HL-60 (cell line): ENCODE results near the gene TADA2B.

Experiments
- DNase-seq, 2 experiments: peaks; one replicate each; pipeline ENCODE4 v3.0.0-alpha.2; 2010 to 2020; ENCODE audit warnings: low read depth in 1 of 2, low spot score in 1 of 2
- H3K27ac ChIP-seq: fragments of 250-450 bp; sonication (Bioruptor Pico); replicated peaks from 2 replicates; pipeline ENCODE4 v1.5.1; 2020; ENCODE audit warnings: mild to moderate bottlenecking, moderate library complexity
- H3K27me3 ChIP-seq: fragments of 250-450 bp; sonication (Bioruptor Pico); 2 replicates; pipeline ENCODE4 v1.5.1; 2021; ENCODE audit warnings: mild to moderate bottlenecking, moderate library complexity; ENCODE audit not compliant: insufficient read depth, poor library complexity, severe bottlenecking
- H3K4me3 ChIP-seq: replicated peaks from 2 replicates; pipeline ENCODE4 v1.5.1; 2011; ENCODE audit warnings: mild to moderate bottlenecking, control low read depth, low read length; ENCODE audit not compliant: insufficient read depth
- GABPA ChIP-seq: IDR thresholded peaks from 2 replicates; pipeline ENCODE4 v1.6.1; 2012; ENCODE audit warnings: low read depth
- POLR2AphosphoS5 ChIP-seq: IDR thresholded peaks from 2 replicates; pipeline ENCODE4 v1.6.1; 2012; ENCODE audit warnings: low read depth
- SPI1 ChIP-seq: IDR thresholded peaks from 2 replicates; pipeline ENCODE4 v1.6.1; 2012; ENCODE audit warnings: low read depth, mild to moderate bottlenecking, borderline replicate concordance
- TF ChIP-seq, protein P1 (sequence below): IDR thresholded peaks from 2 replicates; pipeline ENCODE4 v1.6.1; 2012; ENCODE audit warnings: low read depth; ENCODE audit not compliant: insufficient replicate concordance
- TF ChIP-seq, protein P2 (sequence below): IDR thresholded peaks from one replicate; pipeline ENCODE4 v1.5.1; 2011; ENCODE audit warnings: low read length, control low read depth, inconsistent platforms; ENCODE audit not compliant: insufficient read depth

The TADA2B gene

DNA sequence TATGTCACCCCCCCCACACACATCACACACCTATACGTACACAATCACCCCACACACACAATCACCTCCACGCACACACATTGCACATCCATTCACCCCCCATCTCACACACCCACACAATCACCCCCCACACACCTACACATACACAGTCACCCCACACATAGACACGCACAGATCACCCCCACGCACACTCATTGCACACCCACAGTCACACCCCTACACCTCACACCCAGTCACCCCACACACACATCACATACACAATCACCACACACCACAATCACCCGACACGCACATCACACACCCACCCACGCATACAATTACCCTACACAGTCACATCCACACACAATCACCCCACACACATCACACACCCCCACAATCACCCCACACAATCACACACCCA lies 15.9 kb upstream of the TADA2B start:
- Histone ChIP-seq H3K4me3 (no peak overlapping the region), H3K27me3 (no peaks in the 10 kb centered on the region), H3K27ac (no peak overlapping the region)
- TF ChIP-seq, protein P1, sequence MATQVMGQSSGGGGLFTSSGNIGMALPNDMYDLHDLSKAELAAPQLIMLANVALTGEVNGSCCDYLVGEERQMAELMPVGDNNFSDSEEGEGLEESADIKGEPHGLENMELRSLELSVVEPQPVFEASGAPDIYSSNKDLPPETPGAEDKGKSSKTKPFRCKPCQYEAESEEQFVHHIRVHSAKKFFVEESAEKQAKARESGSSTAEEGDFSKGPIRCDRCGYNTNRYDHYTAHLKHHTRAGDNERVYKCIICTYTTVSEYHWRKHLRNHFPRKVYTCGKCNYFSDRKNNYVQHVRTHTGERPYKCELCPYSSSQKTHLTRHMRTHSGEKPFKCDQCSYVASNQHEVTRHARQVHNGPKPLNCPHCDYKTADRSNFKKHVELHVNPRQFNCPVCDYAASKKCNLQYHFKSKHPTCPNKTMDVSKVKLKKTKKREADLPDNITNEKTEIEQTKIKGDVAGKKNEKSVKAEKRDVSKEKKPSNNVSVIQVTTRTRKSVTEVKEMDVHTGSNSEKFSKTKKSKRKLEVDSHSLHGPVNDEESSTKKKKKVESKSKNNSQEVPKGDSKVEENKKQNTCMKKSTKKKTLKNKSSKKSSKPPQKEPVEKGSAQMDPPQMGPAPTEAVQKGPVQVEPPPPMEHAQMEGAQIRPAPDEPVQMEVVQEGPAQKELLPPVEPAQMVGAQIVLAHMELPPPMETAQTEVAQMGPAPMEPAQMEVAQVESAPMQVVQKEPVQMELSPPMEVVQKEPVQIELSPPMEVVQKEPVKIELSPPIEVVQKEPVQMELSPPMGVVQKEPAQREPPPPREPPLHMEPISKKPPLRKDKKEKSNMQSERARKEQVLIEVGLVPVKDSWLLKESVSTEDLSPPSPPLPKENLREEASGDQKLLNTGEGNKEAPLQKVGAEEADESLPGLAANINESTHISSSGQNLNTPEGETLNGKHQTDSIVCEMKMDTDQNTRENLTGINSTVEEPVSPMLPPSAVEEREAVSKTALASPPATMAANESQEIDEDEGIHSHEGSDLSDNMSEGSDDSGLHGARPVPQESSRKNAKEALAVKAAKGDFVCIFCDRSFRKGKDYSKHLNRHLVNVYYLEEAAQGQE, result no peak
- no peak for TF ChIP-seq GABPA
- TF ChIP-seq POLR2AphosphoS5, result no peak
- TF ChIP-seq, protein P2, sequence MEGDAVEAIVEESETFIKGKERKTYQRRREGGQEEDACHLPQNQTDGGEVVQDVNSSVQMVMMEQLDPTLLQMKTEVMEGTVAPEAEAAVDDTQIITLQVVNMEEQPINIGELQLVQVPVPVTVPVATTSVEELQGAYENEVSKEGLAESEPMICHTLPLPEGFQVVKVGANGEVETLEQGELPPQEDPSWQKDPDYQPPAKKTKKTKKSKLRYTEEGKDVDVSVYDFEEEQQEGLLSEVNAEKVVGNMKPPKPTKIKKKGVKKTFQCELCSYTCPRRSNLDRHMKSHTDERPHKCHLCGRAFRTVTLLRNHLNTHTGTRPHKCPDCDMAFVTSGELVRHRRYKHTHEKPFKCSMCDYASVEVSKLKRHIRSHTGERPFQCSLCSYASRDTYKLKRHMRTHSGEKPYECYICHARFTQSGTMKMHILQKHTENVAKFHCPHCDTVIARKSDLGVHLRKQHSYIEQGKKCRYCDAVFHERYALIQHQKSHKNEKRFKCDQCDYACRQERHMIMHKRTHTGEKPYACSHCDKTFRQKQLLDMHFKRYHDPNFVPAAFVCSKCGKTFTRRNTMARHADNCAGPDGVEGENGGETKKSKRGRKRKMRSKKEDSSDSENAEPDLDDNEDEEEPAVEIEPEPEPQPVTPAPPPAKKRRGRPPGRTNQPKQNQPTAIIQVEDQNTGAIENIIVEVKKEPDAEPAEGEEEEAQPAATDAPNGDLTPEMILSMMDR, result no peak
- no peak for TF ChIP-seq SPI1
- DNase-seq, result no peak

DNA sequence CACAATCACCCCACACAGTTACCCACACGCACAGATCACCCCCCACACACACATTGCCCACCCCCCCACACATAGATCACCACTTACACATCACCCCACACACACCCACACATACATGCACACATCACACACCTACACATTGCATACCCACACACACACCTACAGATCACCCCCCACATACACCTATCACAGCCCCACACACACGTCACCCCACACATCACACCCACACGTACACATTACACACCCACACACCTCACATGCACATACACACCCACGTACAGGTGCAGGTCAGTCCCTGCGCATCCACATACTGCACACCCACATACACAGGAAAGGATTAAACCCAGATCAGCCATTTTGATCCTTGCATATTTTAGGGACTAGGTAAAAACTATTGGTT lies 15.3 kb upstream of the TADA2B start:
- no peak for DNase-seq
- H3K4me3 ChIP-seq, result no peak overlapping the region
- no peaks in the 10 kb centered on the region for H3K27me3 ChIP-seq
- H3K27ac ChIP-seq, result no peak overlapping the region
- TF ChIP-seq, protein P1, result no peak
- TF ChIP-seq, protein P2, result no peak
- TF ChIP-seq POLR2AphosphoS5, result no peak

DNA sequence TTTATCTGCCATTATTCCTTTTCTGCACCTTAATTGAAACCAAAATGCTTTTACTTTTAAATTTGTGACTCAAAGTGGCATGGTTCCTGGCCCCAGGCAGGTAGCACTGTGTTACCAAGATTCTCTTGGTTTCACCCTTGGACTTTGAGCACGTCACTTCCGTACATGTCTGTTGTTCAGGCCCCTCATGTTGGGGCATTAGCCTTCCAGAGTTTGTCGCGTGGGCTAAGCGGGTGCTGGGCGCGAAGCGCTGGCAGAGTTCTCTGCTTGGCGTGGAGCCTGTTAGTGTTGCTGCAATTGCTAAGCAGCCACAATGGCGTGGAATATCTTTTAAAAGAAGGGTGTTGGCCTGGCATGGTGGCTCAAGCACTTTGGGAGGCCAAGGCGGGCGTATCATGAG lies 14.0 kb upstream of the TADA2B start:
- TF ChIP-seq, protein P1, result no peak
- no peak for TF ChIP-seq SPI1
- H3K27ac ChIP-seq, result no peak overlapping the region
- DNase-seq, result no peak

DNA sequence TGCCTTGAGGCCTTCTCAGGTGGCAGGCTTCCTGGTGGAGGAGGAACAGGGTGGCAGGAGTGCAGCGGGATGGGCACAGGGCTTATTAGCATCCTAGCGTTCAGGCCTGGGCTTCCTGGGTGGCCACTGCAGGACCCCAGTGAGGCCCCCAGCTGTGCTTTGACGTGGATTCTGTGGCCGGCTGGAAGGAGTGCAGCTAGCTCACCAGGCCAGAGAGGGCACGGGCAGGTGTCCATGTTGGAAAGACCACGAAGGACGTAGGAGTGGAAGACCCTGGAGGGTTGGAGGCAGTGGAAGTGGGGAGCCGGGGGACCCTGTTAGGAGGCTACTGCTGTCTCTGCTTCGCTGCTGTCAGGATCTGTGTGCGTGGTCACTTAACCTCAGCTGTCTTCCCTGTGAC lies 13.3 kb upstream of the TADA2B start:
- Histone ChIP-seq H3K27me3 (no peaks in the 10 kb centered on the region), H3K27ac (no peak overlapping the region), H3K4me3 (no peak overlapping the region)
- DNase-seq, result no peak
- TF ChIP-seq GABPA (no peak), POLR2AphosphoS5 (no peak), SPI1 (no peak)
- TF ChIP-seq, protein P2, result no peak
- TF ChIP-seq, protein P1, result no peak

More for the DNA sequence above, 14.0 kb upstream of the TADA2B start:
- H3K27me3 ChIP-seq, result no peaks in the 10 kb centered on the region
- H3K4me3 ChIP-seq, result no peak overlapping the region
